KG1 (cell line): ENCODE measurements around the gene UVSSA.
"Not testable (repeated sequence)": the region's sequence is repeated elsewhere in the genome, so short reads cannot be mapped to it uniquely, and the experiment has no call there.

Experiments
- DNase-seq: peaks from one replicate; lab custom pipeline; 2025; lab: John Stamatoyannopoulos, UW

Gene UVSSA

GRCh38 chr4:1376841-1377605 lies 30.0 kb downstream of the UVSSA start:
- DNase-seq = no peak

- no peak for DNase-seq
Measured at GRCh38 chr4:1377606-1378261, 30.7 kb downstream of the UVSSA start.

GRCh38 chr4:1378559-1379231 lies 31.7 kb downstream of the UVSSA start:
- DNase-seq = no peak

DNA sequence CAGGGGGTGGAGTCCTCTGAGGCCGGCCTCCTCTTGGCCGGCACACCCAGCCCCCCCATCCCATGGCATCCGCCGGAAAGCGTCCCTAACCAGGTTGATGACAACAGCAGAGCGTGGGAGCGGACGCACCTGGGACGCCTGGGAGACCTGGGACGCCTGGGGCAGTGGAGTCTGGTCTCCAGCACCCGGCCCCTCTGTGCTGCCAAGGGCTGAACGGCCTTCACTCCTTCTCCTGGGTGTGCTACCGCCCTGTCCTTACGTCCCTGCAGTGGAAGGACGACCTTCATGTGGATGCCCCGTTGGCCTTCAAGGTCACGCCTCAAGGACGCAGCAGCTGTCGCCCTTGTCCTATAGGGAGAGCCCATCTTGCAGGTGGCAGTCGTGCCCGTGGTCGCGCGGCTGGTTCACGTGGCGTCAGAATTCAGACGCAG lies 32.4 kb downstream of the UVSSA start:
- no peak for DNase-seq

GRCh38 chr4:1379801-1380331 lies 32.9 kb downstream of the UVSSA start:
- DNase-seq = no peak

DNA sequence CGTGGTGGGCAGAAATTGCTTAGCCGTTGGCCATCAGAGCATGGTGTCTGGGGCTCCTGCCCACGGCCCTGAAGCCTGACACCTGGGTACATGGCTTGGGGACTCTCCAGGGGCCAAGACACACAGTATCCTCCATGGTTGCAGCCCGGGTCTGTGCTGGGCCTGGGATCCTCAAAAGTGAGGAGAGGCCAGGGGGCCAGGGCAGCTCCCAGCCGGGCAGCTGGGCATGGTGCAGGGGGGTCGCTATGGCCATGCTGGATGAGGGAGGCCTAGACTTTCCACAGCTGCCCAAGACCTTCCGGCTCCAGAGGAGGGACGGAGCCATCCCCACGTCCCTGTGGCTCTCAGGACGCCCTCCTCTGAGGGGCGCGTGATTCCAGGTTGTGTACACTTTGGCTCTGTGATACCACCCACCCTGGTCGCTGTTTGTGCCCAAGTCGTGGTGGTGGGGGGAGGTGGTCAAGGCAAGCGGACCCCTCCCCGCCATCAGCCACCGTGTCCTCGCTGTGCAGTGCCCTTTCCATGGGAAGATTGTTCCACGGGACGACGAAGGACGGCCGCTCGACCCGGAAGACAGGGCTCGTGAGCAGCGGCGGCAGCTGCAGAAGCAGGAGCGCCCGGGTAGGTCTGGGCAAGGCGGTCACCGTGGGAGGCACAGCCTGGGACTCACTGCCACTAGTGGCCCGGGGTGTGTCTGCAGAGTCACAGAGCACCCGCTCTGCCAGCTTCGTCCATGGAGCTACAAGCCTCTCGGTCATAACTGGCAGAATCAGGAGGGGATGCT lies 33.6 kb downstream of the UVSSA start:
- no peak for DNase-seq

DNA sequence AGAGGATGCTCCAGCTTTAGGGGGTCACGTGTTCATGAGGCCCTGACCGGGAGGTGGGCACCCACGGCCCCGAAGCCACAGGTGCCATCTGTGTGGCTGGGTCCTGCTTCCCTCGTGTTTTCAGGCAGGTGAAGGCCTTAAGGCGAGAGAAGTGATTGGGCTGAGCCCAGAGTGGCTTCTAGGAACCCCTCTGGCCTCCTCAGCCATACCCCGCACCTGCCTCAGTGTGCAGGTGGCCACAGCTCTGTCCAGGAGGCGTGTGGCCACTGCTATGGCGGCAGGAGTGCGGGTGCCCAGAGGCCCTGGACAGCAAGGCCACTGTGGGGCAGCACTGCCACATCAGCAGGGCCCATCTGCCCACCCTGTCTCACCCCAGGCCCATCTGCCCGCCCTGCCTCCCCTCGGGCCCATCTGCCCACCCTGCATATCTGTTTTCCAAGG lies 34.2 kb downstream of the UVSSA start:
- no peak for DNase-seq

DNA sequence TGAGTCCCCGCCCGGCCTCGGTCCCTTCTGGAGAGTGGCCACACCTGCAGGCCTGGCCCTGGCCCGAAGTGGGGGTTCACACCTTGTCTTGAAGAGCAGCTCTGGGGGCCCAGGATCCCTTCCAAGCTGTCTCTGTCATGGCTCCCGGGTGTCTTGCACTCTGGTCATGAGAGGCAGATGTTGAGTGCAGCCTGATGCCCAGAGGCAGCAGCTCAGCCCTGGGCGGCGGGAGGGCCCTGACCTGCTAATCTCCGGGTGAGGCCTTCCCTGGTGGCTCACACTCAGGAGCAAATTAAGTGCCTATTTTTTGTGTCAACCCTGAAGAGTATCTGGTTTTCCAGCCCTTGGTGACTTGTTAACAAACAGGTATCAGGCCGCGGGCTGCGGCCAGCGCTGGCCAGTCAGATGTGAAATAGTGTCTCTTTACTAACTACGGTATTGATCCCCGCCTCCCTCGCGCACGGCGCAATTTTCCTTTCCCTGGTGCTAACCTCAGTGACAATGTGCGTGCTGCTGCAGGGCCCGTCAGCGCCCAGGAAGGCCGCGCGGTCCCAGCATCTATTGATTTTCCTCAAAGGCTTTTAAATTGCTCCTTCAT lies 35.0 kb downstream of the UVSSA start:
- DNase-seq = no peak

DNA sequence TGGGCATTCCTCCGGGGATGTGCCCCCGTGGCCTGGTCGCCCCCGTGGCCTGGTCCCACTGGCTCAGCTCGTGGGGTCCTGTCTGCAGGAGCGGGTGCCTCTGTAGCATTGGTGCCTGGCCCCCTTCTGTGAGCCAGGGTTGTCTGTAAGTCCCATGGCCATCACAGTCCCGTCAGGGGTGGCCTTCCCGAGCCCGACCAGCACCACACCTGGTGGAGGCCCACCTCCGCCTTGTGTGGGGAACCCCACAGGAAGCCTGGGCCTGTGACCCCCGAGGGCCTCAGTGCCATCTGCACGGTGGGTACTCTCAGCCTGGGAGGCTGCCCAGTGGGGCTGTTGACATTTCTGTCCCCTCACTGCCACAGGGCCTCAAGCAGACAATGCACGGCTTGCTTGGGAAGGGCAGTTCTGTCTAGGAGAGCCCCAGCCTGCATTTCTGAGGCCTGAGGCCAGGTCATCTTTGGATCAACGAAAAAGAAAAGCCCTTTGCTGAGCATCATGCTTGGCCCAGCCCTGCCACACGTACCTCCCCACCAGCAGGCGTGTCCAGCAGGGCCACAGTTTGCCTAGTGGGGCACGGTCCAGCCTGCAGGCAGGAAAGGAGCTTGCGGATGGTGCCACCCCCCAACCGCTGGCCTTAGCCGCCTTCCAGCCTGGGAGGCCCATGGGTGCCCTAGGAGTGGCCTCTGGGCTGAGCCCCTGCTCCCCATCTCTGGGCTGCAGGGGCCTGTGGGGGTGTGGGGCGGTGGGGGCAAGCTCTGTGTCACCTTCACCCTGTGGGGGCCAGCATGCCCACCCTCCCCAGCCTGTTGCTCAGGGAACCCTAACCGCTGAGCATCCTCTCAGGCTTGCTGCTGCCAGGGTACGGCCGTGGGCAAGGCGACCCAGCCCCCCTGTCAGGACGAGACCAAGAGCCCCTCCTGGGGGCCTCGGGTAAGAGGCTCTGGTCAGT lies 36.0 kb downstream of the UVSSA start:
- DNase-seq = no peak

- no peak for DNase-seq
Measured at GRCh38 chr4:1383728-1384591, 37.0 kb downstream of the UVSSA start.

DNA sequence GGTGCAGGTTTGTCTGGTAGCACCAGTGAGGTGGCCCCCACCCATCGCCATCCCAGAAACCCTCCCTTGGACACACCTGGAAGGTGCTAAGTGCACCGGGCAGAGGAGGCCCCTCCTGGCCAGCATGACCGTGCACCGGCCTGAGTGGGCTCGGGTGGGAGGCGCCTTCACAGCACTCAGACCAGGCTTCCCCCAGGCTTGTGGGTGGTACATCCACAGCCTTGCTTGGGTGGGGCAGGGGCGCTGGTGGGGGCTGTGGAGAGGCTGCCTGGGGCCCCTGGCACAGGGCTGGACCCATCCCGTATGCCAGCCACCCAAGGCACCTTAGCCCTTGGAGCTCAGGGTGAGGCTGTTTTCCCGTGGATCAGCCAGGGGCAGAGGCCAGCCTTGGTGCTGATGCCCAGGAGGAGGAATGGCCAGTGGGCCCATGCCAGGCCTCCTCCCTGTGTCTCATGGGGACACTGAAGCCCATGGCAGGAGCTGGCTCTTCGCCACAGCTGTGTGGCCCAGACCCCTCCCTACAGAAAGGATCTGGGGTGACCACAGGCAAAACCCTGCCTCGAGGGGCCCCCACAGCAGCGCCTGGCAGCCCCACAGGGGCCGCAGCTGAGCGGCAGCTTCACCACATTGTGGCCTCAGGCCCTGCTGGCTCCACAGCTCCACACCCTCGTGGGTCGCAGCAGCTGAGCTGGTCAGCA lies 37.8 kb downstream of the UVSSA start:
- no peak for DNase-seq

DNA sequence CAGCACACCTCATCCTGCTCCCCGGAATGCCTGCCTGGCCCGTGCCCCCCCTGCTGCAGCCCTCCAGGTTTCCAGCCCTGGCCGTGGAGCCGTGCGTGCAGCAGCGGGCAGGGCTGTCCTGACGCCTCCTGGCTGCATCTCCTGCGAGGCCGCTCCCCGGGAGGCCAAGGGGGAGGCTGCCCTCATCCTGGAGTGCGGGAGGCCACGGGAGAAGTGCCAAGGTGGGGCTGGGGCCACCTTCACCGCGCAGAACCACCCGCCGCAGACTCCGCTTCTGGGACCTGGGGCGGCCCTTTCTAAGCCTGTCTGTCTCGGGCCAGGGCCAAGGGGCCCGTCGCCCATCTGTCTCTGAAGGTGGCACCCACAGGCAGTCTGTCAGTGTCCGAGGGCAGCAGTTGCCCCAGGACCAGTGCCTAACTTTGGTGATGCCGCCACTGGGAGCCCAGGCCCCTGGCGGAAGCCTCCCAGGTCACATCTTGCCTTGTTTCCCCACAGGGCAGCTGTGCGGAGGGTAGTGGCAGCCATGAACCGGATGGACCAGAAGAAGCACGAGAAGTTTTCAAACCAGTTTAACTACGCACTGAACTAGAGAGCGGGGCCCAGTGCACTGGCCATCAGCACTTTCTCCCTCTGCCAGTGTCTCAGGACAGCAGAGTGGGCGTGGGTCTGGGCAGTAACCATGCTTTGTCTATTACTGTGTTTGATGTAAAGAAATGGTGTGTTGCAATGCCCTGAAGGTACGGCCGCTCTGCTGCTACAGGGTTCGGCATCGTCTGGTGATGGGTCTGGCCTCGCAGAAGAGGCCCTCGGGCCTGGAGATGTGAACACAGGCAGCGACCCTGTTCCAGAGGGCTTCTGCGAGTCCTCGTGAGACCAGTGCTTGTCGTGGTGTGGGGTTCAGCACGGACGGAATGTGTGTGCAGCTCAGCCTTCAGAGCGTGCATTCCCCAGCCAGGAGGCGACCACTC lies 38.6 kb downstream of the UVSSA start:
- DNase-seq = no peak

GRCh38 chr4:1393363-1393762 lies 46.4 kb downstream of the UVSSA start:
- not testable (repeated sequence) for DNase-seq

DNA sequence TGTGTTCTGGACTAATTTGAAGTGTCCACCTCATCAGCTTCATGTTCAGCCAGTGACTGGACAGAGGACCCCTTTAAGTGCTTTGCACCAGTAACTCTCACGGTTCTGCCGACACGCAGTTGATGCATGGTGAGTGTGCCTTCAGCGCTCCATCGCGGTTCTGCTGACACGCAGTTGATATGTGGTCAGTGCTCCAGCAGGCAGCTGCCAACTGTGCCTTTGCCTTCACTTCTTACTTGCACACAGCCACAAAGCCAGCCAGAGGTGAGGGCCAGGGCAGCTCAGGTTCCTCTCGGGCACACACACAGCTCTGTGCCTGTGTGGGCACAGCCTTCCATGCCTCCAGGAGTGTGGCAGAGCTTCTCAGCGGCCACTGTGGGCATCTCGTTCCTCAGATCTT lies 46.9 kb downstream of the UVSSA start:
- no peak for DNase-seq

GRCh38 chr4:1394554-1395388 lies 47.8 kb downstream of the UVSSA start:
- DNase-seq = not testable (repeated sequence)

GRCh38 chr4:1395389-1395820 lies 48.4 kb downstream of the UVSSA start:
- DNase-seq = not testable (repeated sequence)
